SU-DHL-6 (cell line): Measurements from ENCODE around the gene C17orf113.
"Not testable (repeated sequence)": the region's sequence is repeated elsewhere in the genome, so short reads cannot be mapped to it uniquely, and the experiment has no call there.

Source experiments
- H2AFZ ChIP-seq: fragments of 200-600 bp; sonication (generic); 2 replicates; pipeline ENCODE4 v1.6.1; 2014; ENCODE audit warnings: low read depth, mild to moderate bottlenecking, moderate library complexity, mixed read lengths, antibody characterized with exemption, low read length; ENCODE audit not compliant: severe bottlenecking
- H3F3A ChIP-seq: fragments of 200-600 bp; shearing (Covaris generic); 2 replicates; pipeline ENCODE4 v1.6.0; 2016; ENCODE audit warnings: antibody characterized with exemption, mild to moderate bottlenecking; ENCODE audit not compliant: insufficient read depth
- H3K27ac ChIP-seq: fragments of 200-600 bp; sonication (generic); 2 replicates; pipeline ENCODE4 v1.5.1; 2016; ENCODE audit warnings: low read depth, mild to moderate bottlenecking, low read length, moderate library complexity, mixed read lengths
- H3K27me3 ChIP-seq: fragments of 200-600 bp; sonication (generic), shearing (Covaris generic); 2 replicates; pipeline ENCODE4 v1.6.0; 2014; ENCODE audit warnings: mild to moderate bottlenecking, low read length
- H3K36me3 ChIP-seq: fragments of 200-600 bp; sonication (generic); 2 replicates; pipeline ENCODE4 v1.6.1; 2014; ENCODE audit warnings: mild to moderate bottlenecking, low read length, mixed read lengths
- H3K4me2 ChIP-seq: fragments of 300-600, 200-600 bp; shearing (Covaris generic), sonication (generic); 2 replicates; pipeline ENCODE4 v1.6.0; 2014; ENCODE audit warnings: low read length, low read depth, mild to moderate bottlenecking; ENCODE audit not compliant: poor library complexity, severe bottlenecking
- H3K4me3 ChIP-seq: fragments of 200-600 bp; sonication (generic); 2 replicates; pipeline ENCODE4 v1.5.1; 2014; ENCODE audit warnings: antibody characterized with exemption, low read length, mild to moderate bottlenecking, mixed read lengths; ENCODE audit not compliant: insufficient read depth, poor library complexity, severe bottlenecking
- H3K79me2 ChIP-seq: fragments of 200-600 bp; sonication (generic); 2 replicates; pipeline ENCODE4 v1.6.1; 2014; ENCODE audit warnings: mild to moderate bottlenecking, low read length, moderate library complexity; ENCODE audit not compliant: insufficient read depth
- H3K9ac ChIP-seq: fragments of 200-600 bp; sonication (generic); 2 replicates; pipeline ENCODE4 v1.7.0; 2014; ENCODE audit warnings: mild to moderate bottlenecking, low read length
- H3K9me2 ChIP-seq: fragments of 200-600 bp; sonication (generic); replicated peaks from 2 replicates; pipeline ENCODE4 v1.6.1; 2014; ENCODE audit warnings: low read length; ENCODE audit not compliant: insufficient read depth
- H3K9me3 ChIP-seq: fragments of 200-600 bp; sonication (generic); 2 replicates; pipeline ENCODE4 v1.6.1; 2014; ENCODE audit warnings: low read length, mixed read lengths; ENCODE audit not compliant: insufficient read depth
- H4K20me1 ChIP-seq: fragments of 200-600 bp; sonication (generic); 2 replicates; pipeline ENCODE4 v1.6.1; 2014; ENCODE audit warnings: low read depth, mild to moderate bottlenecking, antibody characterized with exemption, low read length, moderate library complexity, mixed read lengths
- CTCF ChIP-seq: fragments of 200-600 bp; sonication (generic); IDR thresholded peaks from one replicate; pipeline ENCODE4 v1.5.1; 2017; ENCODE audit warnings: antibody characterized with exemption, mild to moderate bottlenecking, low read length, moderate library complexity; ENCODE audit not compliant: insufficient read depth, poor library complexity, severe bottlenecking
- EZH2phosphoT487 ChIP-seq: fragments of 200-600 bp; sonication (generic), shearing (Covaris generic); conservative IDR thresholded peaks from 2 replicates; pipeline ENCODE4 v1.6.1; 2018; ENCODE audit warnings: mild to moderate bottlenecking, antibody characterized with exemption, low read length, moderate library complexity, mixed read lengths

The C17orf113 gene

GRCh38 chr17:42010898-42011516, 39.4 kb downstream of the C17orf113 start:
- 0 out of 2 replicates have a peak, but pooled peaks cover 3% of the 10 kb centered on the region for H3F3A ChIP-seq
- H3K9me2 ChIP-seq = no peaks in the 10 kb centered on the region
- no peak overlapping the region for H2AFZ ChIP-seq
- no peaks in the 10 kb centered on the region for H3K36me3 ChIP-seq
- no peak overlapping the region for H3K4me2 ChIP-seq
- peaks cover 99% of the 10 kb centered on the region for H3K79me2 ChIP-seq
- H3K9ac ChIP-seq = no peak overlapping the region
- peaks cover 20% of the 10 kb centered on the region for H4K20me1 ChIP-seq
- no peaks in the 10 kb centered on the region for H3K9me3 ChIP-seq
- no peaks in the 10 kb centered on the region for H3K27me3 ChIP-seq
- no peak for TF ChIP-seq CTCF
- no peak for TF ChIP-seq EZH2phosphoT487
- H3K4me3 ChIP-seq = no peak overlapping the region
- H3K27ac ChIP-seq = no peak overlapping the region

- not testable (repeated sequence) for H3K4me2 ChIP-seq, H3K9me3 ChIP-seq, H3F3A ChIP-seq, H2AFZ ChIP-seq, H3K27me3 ChIP-seq, H3K36me3 ChIP-seq, H3K4me3 ChIP-seq, H3K9me2 ChIP-seq, H3K9ac ChIP-seq, H3K27ac ChIP-seq
- H3K79me2 ChIP-seq = peaks cover 99% of the 10 kb centered on the region
- H4K20me1 ChIP-seq = peaks cover 20% of the 10 kb centered on the region
Observed at GRCh38 chr17:42010266-42010680, 40.1 kb downstream of the C17orf113 start.

- Histone ChIP-seq H3K9me3 (no peaks in the 10 kb centered on the region), H3K9me2 (no peaks in the 10 kb centered on the region), H4K20me1 (peaks cover 20% of the 10 kb centered on the region), H3F3A (0 out of 2 replicates have a peak, but pooled peaks cover 3% of the 10 kb centered on the region), H3K79me2 (peaks cover 99% of the 10 kb centered on the region), H2AFZ (no peak overlapping the region), H3K4me3 (no peak overlapping the region), H3K9ac (no peak overlapping the region), H3K36me3 (no peaks in the 10 kb centered on the region), H3K27me3 (no peaks in the 10 kb centered on the region), H3K27ac (no peak overlapping the region), H3K4me2 (no peak overlapping the region)
- TF ChIP-seq EZH2phosphoT487 (no peak), CTCF (no peak)
Observed at GRCh38 chr17:42009170-42009569, 41.2 kb downstream of the C17orf113 start.

- TF ChIP-seq CTCF = no peak
- no peak for TF ChIP-seq EZH2phosphoT487
- H3K79me2 ChIP-seq = peaks cover 96% of the 10 kb centered on the region
- H3K27ac ChIP-seq = no peak overlapping the region
- no peak overlapping the region for H2AFZ ChIP-seq
- peaks cover 15% of the 10 kb centered on the region; the same call in 1 of the 2 replicates for H3K36me3 ChIP-seq
- no peak overlapping the region for H3K4me3 ChIP-seq
- H3K27me3 ChIP-seq = no peaks in the 10 kb centered on the region
- no peak overlapping the region for H3K4me2 ChIP-seq
- H4K20me1 ChIP-seq = peaks cover 11% of the 10 kb centered on the region; the same call in 1 of the 2 replicates
- no peak overlapping the region for H3K9ac ChIP-seq
- H3F3A ChIP-seq = no peaks in the 10 kb centered on the region
- no peaks in the 10 kb centered on the region for H3K9me3 ChIP-seq
- no peaks in the 10 kb centered on the region for H3K9me2 ChIP-seq
Observed at GRCh38 chr17:42005166-42005565, 45.2 kb downstream of the C17orf113 start.
